Measurements from ENCODE around the gene PIP4K2A.

- TF ChIP-seq EZH2 (IDR thresholded peaks at IDR 0.05; ENCODE audit: borderline replicate concordance, low read depth, low read length, severe bottlenecking) (no peak), CTCF (IDR thresholded peaks at IDR 0.05; ENCODE audit: extremely low read depth in 1 of 2, insufficient read depth in 1 of 2, low read depth in 1 of 2, low read length in 2 of 2) (no peak), POLR2A (IDR thresholded peaks at IDR 0.05; ENCODE audit: low read depth, low read length) (no peak), POLR2AphosphoS5 (IDR thresholded peaks at IDR 0.05; ENCODE audit: insufficient read depth, low read depth, low read length) (no peak), FOS (IDR thresholded peaks at IDR 0.05; ENCODE audit: borderline replicate concordance, insufficient read depth, low read length) (no peak)
These were observed 71.3 kb downstream of the PIP4K2A start for GRCh38 chr10:22643116-22643515.
